ENCODE data around the gene LENEP.

Gene LENEP, protein sequence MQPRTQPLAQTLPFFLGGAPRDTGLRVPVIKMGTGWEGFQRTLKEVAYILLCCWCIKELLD

DNA sequence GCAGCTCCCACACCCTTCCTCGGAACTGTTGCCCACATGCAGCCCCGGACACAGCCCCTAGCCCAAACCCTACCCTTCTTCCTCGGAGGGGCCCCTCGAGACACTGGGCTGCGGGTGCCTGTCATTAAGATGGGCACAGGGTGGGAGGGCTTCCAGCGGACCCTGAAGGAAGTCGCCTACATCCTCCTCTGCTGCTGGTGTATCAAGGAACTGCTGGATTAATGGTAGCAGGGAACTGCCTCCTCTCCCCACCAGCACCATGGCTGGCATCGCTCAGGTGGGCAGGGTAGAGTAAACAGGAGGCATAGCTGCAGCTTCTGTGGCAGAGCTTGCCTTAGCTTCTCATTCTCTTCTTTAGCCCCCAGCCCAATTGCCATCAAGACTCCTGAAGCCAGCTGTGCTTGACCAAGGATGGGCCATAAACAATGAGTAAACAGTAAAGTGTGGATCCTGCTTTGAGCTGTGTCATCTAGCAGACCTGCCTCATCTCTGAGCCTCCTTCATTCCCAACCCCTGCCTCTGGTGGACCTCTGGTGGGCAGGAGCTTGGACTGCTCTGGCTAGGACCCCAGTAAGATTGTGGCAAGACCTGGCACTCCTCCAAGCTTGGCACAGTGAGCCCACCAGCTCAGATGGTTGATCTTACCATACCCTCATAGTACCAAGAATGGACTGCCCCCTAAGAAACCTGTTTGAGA is at the start of gene LENEP:
TSS of gene LENEP (plus strand) at position 15 of the 697 bp plus-strand sequence. CDS start at position 37, 22 bp downstream.
- no peak for DNase-seq (ENCODE audit: low read depth in 2 of 3, low spot score in 1 of 3)

DNA sequence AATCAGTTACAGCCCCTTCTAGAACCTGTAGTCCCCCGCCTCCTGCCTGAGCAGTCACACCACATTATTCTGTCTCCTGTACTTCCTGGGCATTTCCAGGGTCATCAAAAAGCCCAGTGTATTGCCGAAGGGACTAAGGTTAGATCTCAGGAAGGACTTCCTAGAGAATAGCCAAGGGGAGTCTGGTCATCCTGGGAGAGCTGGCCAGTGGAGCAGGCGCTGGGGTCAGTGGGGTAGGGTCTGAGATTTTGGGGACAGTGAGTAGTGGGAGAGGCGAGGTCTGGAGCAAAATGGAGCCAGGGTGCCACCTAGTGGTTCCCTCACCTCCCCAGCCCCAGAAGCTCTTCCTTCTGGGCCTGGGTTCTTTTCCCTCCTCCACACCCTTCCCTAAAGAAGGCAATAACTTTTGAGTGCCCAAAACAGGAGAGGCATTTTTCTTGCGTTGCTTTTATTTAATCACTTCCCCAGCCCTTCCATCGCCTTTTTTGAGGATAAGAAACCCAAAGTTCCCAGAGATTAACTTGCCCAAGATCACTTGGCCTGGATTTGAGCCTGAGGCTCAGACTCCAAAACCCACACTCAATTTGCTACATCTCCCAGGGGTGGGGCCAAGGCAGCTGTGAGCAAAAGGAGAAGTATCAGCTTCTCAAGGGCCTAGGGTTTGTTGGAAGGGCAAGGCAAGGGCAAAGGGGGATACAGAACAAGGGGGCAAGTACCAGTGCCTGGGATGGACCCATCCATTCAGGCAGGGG is 49.6 kb upstream of the LENEP start:
- no peak for DNase-seq (ENCODE audit: low read depth in 2 of 3, low spot score in 1 of 3)

DNA sequence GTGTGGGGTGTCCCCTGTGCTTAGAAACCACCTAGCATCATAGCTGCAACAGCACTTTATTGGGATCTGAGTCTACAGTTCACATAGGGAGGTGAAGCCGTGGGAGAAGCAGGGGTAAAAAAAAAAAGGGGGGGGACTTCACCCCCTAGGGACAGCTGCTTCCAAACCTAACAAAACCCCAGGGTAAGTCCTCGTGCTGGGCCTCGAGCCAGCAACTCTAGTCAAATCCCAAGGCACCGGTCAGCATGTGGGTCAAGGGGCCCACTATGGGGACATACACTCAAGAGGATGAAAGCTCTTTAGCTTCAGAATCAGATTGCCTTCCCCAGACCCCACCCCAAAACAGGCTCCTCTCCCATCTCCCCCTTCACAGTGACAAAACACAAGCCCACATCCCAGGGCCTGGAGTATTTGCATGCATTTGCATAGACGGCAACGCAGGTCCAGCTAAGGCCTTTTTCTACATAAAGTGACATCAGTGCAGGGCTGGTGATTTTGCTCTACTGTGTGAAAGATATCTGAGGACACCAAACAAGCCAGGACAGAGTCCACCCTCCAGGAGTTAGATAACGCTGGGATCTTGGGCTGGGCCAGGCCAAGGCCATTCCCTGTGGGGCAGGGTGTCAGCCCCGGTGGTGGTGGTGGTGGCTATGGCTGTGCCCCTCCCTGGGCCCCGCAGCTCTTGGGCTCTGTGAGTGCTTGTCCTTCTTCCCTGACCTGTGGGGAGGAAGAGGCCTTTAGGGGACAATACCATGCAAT is 48.8 kb upstream of the LENEP start:
- no peak for DNase-seq (ENCODE audit: low read depth in 2 of 3, low spot score in 1 of 3)

DNA sequence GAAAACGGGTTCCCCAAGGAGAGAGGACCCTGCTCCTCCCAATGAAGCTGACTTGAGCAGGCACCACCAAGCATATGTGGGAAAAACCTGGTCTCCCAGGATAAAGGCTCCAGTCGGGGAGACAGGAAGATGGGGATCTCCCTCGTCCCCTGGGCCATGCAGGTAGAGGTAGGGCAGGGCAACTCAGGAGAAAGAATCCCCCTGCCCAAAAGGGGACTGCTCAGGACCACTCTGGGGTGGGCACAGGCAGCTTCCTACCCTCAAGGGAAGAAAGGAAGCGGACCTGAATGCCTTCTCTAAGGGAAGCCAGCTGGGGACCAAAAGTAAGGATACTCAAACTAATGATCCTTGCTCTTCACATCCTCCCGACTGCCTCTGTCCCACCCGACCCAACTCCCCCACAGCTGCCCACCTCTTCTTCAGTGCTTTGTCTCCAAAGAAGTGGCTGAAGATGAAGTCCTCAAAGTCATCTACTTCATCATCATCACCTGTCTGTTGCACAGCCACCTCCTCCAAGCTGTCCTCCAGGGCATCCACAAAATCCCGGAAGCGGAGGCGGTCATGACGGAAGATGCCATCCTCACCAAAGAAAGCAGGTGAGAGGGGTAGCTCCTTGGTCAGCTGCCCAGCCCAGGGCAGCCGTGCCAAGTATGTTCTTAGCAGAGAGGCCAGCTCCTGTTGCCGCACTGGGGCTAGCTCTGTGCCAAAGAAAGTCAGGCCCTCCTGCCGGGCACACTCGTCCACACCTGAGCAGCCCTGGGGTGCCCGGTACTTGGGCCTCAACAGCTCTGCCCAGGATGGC is 48.0 kb upstream of the LENEP start:
- no peak for DNase-seq (ENCODE audit: low read depth in 2 of 3, low spot score in 1 of 3)

- no peak for DNase-seq (ENCODE audit: low read depth in 2 of 3, low spot score in 1 of 3)
Measured at GRCh38 chr1:154945962-154946850, 47.2 kb upstream of the LENEP start.

GRCh38 chr1:154948079-154948478 is 45.3 kb upstream of the LENEP start:
- no peak for DNase-seq (ENCODE audit: low read depth in 2 of 3, low spot score in 1 of 3)

DNA sequence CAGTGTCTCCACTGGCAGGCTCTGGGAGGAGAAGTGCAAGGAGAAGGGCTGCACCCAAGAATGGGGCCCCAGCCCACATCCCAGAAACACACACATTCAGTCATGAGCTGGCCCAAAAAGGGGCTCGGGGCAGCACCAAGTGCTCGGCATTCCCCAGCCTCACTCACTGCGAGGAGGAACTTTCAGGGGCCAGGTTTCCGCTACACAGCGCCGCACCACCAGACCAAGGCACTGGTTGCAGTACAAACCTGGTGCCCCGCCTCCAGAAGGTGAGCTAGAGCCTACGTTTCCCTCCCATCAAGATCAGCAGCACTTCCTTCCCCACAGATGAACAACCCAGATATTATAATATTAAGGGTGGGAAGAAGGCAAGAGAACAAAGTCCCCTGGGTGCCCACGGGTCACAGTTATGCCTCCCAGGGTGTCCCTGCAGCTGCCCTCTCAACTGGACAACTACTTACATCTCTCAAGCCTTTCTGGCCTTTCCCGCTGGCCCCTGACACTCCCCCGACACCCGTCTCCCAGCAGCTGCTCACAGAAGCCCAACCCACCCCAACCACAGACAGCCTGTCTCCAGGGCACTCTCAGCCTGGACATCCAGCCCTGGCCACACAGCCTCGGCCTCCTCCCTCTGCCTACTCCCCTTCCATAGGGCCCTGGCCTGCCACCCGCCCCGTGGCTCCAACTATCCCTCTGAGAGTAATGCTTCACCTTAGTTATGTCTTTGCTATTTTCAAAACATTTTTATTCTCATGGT is 41.3 kb upstream of the LENEP start:
- peak in 2 of 3 donors; percentile 45 to 49 for DNase-seq (ENCODE audit: low read depth in 2 of 3, low spot score in 1 of 3)

DNA sequence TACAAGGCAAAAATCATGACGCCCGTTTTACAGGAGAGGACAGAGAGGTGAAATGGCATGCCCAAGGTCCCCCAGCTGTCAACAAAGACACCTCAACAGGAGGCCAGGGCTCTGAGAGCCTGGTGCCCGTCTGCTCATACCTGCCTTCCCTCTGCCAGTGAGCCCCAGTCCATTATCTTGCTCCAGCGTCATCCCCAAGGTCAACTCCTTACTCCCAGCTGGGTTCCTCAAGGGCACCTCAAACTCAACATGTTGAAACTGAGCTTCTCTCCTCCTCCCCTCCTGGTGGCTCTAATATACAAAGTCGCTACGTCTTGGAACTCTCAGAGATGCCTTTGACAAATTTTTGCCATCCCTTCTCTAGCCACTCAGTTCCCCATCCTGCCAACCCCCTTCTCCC is 40.7 kb upstream of the LENEP start:
- no peak for DNase-seq (ENCODE audit: low read depth in 2 of 3, low spot score in 1 of 3)

- DNase-seq (ENCODE audit: low read depth in 2 of 3, low spot score in 1 of 3), result no peak
Measured at GRCh38 chr1:154953611-154954038, 39.8 kb upstream of the LENEP start.

DNA sequence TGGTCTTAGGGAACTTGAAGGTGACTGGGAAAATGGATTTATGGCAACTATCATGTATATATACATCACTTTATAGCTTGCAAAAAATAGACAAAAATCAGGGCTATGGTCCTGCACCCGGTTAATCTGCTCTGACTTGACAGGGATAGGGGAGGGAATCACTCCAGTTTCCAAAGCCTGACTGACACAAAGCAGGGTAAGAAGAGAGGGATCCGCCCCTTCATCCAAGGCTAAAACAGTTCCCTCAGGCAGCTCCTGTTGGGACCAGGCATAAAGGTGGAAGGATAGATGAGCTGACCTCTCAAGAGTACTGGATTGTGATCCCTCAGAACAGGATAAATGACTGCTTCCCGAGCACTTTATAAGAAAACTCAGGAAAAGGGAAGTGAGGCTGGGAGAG is 38.8 kb upstream of the LENEP start:
- no peak for DNase-seq (ENCODE audit: low read depth in 2 of 3, low spot score in 1 of 3)

- DNase-seq (ENCODE audit: low read depth in 2 of 3, low spot score in 1 of 3), result peak; percentile 71 to 73 (median 71)
Measured at GRCh38 chr1:154955039-154955717, 38.2 kb upstream of the LENEP start.

- peak; percentile 52 to 88 (median 58) for DNase-seq (ENCODE audit: low read depth in 2 of 3, low spot score in 1 of 3)
Measured at GRCh38 chr1:154955718-154956543, 37.5 kb upstream of the LENEP start, which contains the start of gene PBXIP1. PBXIP1 (minus strand) TSS chr1:154956099; CDS start chr1:154953721, 2,378 bp downstream.

- no peak for DNase-seq (ENCODE audit: low read depth in 2 of 3, low spot score in 1 of 3)
Measured at GRCh38 chr1:154956544-154956941, 36.8 kb upstream of the LENEP start.

DNA sequence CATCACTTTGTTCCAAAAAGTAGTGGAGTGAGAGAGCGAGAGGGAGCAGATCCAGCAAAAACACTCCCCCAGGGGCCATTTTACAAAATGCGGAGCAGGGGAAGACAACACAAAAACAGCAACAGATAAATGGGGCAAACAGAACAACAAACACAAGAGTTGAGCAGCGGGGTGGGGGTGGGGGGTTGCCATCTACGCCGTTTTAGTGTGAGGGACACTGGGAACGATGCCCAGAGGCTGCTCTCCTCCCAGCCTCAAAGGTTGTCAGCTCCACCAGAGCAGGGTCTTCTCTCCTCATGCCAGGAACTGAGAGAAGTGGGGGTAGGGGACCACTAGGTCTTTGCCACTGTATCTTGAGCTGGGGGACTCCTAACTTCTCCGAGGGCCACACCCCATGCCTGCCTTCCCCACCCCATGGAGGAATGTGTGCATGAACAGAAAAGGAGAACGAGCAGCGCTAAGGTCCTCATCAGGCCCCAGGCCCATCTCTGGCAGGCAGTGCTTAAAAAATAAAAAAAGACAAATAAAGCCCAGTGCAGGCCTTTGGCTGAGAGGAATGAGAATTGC is 36.2 kb upstream of the LENEP start:
- DNase-seq (ENCODE audit: low read depth in 2 of 3, low spot score in 1 of 3), result no peak

DNA sequence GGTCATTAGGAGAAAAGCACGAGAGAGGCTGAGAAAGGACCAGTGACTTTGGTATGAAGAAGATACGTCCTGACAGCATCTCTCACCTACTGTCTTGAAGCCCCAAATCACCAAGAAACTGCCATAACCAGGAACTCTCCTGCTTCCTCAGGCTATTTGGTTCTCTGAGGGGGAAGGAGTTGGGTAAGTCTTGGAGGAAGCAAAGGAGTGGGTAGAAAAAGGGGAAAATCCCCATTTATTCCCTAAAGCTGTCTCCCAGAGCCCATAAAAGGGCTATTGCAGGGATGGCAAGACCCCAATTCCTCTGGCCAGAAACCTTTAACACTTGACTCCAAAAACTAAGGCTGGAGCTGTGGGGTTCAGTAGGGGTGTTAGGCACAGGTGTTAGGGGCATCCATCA is 35.4 kb upstream of the LENEP start:
- no peak for DNase-seq (ENCODE audit: low read depth in 2 of 3, low spot score in 1 of 3)

- DNase-seq (ENCODE audit: low read depth in 2 of 3, low spot score in 1 of 3), result no peak
Measured at GRCh38 chr1:154958681-154959425, 34.5 kb upstream of the LENEP start.

DNA sequence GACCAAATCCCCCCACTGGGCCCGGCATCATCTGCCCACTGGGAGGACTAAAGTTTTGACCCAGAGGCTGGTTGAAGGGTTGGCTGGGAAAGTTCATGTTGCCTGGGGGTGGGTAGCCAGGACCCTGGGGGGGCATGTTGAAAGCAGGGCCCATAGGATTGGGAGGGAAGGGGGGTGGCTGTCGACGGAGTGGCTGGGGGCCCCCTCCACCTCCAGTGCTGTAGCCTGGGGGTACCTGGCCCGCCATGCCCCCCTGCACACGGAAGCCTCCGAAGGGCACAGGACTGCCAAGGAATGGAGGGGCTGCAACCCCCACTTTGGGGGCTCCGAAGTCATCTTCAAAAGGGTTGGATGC is 34.0 kb upstream of the LENEP start:
- DNase-seq (ENCODE audit: low read depth in 2 of 3, low spot score in 1 of 3), result no peak
